ENCODE measurements around the gene DNAJB12.
"Not testable (repeated sequence)": the region's sequence is repeated elsewhere in the genome, so short reads cannot be mapped to it uniquely, and the experiment has no call there.

DNAJB12 gene

DNA sequence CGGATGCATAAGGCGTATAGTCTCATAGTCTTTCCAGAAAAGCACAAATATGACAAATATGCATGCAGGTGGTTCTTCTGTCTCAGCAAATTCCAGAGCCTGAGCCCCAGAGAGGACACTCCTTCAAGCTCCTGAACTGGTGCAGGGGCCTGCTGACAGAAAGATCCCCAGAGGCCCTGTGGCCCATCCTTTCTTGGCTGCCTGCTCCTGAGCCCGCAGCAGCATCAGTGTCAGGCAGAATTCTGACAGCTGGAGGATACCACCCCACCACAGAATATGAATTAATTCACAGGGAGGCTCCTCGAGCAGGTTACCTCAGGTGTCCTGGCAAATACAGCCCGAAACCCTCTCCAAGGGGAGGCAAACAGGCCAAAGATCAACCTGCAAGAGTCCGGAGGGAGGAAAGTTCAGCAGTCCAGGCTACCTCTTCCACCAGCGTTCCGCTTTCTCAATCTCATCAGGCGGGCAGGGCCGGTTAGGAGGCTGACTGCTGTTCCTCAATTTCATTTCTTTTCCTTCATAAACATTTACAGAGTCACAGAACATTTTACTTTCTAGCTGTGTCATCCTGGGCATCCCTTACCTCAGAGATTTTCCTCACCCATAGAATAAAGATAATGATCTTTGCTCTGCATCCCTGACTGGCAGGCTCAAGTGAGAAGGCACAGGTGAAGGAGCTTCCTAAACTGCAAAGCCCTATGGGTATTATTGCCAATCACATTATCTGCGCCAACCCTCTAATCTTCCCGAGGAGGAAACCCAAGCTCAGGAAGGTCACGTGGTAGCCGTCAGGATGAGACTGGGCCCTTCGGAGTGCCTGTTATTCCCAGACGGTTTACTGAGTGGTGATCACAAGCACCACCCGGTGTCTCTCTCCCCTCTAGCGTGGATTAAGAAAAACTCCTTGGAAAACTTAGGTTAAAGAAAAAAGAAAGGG lies 1.4 kb downstream of the DNAJB12 start:
- FAIRE-seq = no peak

DNA sequence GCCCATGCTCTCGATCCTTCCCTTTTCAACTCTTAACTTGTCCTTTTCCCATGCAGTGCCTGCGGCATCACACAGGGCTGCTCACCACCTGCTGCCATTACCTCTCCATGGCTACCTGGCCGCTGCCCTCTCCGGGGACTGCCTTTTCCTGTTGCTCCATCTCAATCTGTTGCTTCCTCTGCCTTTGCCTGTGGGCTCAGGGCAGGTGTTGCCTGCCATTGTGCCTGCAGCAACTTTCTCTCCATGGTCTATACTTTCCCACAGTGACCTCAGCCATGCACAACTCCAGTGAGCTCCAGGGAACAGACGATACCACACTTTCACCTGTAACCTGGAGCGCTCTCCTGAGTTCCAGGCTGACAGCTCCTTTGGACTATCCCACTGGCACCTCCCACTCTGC lies 3.2 kb downstream of the DNAJB12 start:
- no peak for FAIRE-seq

DNA sequence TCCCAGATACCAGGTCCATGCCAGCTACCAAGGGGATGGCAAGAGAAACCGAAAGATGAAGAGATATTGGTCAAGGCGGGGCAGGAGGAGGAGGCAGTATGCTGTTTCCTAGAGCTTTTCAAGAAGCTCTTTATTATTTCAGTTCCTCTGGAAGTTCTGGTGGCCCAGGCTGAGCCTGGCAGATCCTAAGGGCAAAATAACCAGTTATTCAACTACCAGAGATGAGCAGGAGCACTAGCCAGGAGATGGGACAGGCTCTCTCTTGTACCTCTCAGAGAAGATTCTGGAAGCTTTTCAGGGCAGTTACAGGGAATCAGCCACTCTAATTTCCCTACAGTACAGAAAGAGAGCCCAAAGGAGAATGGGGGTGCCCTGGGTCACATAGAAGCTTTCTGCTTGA lies 5.3 kb downstream of the DNAJB12 start:
- FAIRE-seq = no peak

DNA sequence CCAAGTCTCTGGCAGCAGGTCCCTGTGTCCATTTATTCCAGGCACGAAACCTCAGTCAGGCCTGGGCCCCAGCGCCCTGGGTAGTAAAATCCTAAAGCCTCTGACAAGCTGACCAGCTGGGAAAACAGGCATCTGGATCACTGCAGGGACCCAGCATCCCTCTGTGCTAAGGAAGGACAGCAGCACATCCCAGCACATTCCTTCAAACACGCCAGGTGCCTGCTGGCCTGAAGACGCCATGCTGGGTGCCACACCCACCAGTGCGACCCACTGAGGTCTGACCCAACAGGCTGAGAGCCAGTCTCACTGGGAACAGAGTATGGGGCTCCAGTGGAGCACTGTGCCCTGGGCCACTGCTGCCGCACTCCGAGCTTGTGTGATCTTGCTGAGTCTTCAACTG lies 6.4 kb downstream of the DNAJB12 start:
- no peak for FAIRE-seq

DNA sequence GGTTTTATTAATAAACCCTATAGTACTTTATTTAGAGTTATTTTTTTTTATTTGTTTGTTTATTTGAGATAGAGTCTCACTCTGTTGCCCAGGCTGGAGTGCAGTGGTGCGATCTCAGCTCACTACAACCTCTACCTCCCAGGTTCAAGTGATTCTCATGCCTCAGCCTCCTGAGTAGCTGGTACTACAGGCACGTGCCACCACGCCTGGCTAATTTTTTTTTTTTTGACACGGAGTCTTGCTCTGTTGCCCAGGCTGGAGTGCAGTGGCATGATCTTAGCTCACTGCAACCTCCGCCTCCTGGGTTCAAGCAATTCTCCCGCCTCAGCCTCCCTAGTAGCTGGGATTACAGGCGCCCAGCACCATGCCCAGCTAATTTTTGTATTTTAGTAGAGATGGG lies 8.6 kb downstream of the DNAJB12 start:
- FAIRE-seq = not testable (repeated sequence)

DNA sequence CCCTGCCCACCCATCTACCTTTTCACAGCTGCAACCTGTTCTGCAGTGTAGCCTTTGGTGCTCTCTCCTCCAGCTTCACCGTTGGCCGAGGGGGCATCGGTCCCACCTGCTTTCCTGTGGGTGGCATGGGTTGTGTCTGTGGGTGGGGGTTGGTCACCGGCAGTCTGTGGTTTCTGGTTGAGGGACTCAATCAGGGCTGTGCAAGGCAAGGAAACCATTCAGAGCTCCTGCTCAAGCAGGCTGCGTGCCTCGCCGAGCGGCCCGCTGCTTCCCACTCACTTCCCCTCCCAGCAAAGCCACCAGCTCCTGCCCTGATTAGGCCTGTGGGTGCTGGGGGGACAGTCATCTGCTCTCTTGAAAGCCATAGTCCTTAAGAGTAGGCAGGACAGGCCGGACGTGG lies 9.8 kb downstream of the DNAJB12 start:
- FAIRE-seq = no peak

DNA sequence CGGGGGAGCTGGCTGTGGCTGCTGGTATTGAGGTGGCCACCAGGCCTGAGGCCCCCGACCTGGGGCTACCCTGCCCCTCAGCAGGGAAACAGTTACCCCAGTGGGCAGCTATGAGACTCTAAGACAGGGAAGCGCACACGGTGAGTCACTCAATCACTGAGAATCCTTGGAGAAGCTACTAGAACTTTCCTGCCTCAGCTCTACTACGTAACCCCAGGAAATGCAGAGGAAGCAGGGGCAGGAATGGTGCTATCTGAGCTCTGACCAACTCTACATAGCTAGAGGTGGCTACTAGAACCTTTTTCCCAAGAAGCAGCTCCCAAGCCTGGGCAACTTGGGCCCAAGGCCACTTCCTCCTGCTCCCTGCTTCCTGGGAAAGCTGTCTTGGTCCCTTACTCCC lies 11.8 kb downstream of the DNAJB12 start:
- no peak for FAIRE-seq

DNA sequence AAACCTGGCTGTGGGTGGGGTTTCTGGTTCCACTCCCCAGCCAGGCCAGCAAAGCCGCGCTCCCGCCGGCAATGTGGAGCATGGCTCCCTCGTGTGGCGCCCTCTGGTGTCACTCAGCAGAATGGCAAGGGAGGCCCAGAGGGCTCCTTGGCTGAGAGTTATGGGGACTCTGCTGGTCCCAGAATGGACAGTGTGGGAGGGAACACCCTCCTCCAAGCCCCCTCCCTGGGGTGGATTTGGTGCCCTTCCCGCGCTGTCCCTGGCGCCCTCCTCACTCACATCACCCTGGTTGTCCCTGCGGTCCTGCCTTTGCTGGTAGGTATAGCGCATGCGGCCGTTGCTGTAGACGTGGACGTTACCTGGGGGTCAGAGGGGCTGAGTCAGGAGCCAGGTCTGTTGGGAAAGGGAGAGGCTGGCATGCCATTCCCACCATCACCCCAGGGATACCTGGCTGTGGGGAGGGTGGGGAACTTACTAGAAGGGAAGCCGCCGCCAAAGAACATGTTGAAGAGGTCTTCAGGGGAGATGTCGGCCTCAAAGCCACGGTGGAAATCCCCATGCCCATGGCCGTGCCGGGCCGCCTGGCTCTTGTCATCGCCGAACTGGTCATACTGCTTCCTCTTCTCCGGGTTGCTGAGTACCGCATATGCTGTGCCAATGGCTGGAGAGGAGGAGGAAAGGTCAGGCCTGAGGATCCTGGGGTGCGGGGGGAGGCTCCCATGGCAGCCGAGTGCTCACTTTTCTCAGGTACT lies 14.0 kb downstream of the DNAJB12 start:
- no peak for FAIRE-seq

DNA sequence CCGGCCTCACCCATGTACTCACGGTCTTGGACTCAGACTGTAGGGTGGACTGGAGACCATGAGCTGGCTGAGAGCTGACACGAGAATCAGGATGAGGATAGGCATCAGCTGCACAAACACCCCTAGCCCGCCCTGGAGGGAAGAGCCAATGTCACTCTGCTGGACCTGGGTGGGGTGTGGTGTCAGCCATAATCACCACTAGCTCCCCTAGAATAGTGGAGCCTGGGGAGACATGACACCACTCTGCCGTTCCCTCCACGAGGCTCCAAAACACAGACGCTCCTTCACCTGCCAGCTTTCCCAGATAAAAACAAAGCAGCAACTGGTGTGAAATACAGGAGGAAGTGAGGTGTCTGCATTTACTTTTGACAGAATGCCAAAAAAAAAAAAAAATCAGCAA lies 16.5 kb downstream of the DNAJB12 start:
- no peak for FAIRE-seq

DNA sequence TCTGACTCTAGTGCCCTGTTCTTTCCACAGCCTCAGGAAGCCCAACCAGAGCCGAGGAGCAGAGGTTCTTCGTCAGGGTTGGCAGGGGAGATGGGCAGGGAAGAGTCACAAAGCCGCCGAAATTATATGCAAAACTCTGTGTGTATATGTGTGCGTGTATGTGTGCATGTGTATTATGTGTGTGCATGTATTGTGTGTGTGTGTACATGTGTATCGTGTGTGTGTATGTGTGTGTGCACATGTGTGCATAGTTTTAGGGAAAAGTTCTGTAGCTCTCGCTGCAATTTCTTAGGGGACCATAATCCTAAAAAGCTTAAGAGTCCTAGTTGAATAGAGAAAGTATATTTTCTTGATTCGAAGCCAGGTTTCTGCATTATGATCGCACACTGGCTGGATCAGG lies 17.0 kb downstream of the DNAJB12 start:
- FAIRE-seq = no peak

DNA sequence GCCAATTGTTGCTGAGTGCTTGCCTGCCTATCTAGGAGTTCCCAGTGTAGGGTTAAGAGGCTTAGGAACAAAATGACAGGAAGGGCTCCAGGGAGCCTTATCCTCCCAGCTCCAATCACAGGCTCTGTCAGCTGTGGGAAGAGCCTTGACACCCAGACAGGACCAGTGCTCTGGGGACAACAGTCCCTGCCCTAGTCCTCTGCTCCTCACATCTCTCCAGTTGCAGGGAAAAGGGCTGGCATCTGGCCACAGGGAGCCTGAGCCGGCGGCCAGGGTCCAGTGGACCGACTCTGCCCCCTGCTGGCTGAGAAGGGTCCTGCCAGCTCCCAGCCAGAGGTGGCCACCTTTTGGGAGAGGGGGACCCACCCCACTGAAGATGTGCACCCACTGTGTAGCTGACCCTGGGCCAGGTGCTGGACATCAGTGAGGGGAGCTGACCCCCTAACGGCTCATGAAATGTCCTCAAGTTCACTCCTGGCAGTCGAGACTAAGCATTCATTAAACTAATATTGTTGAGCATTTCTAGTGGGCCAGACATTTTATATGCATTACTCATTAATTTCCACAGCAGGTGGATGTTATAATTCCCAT lies 17.6 kb downstream of the DNAJB12 start:
- FAIRE-seq = no peak

DNA sequence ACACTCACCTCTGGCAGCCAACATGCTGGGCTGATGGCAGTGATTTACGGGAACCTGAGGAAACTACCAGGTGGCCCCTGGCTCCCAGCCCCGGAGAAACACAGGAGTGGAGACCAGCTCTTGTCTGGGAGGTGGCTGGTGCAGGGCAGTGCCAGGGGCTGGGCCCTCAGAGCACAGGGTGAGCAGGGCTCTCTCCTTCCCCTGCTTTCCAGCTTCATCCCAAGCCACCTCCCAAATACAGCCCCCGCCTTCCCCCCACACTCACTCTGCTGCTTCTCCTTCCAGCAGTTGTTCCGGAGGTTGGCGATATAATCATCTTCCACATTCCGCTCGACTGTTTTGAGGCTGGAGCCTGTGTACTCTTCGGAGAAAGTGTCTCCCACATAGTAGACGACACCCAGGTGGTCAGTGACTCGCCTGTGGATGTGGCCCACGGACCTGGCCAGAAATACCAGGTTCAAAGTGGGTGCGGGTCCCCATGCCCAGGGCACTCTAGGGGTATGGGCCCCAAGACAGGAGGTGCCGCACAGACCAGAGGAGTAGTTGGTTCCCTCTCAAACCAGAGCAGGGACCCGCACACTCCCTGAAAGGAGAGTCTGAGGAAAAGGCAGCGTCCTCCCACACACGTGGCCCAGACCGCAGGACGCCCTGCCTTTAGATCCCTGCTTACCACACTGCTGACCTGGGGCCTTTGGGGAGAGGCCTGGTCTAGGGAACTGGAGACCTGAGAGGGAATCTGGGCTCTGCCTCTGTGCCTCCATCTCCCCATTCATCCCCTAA lies 18.3 kb downstream of the DNAJB12 start:
- FAIRE-seq = no peak

DNA sequence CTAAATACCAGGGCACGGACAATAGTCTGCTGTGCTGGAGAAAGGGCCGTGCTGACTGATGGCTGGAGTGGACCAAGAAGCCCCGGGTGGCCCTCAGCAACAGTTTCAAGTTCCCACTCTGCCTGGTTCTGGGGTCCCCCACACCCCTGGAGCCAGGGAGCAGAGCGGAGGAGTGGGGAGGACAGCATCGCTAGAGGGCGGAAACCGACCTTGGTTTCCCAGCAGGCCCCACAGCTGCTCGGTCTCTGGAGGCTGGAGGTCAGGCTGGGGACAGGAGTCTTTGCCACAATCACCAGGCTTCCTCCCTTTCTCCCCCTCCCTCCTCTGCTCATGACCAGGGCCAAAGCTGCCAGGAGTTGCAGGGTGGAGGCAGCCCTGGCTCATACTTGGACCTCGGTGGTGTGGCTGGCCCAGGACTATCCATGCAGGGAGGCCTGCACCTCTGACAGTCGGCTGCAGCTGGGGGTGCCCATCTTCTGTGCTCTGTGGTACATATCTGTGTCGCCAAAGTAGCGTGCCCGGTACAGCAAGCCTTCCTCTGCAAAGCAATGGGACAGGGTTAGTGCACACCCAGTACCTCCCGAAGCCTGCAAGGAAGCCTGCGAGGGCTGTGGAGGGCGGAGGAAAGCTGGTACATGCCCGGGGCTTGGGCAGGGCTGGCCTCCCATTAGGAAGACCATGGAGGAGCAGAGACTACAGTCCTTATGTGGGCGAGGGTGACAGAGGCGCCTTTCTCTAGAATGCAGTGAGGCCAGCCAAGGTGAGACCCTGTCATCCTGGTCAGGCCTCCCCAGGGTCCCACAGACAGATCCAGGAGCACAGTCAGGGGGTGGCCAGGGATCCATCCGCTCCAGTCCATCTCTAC lies 19.1 kb downstream of the DNAJB12 start:
- FAIRE-seq = no peak

DNA sequence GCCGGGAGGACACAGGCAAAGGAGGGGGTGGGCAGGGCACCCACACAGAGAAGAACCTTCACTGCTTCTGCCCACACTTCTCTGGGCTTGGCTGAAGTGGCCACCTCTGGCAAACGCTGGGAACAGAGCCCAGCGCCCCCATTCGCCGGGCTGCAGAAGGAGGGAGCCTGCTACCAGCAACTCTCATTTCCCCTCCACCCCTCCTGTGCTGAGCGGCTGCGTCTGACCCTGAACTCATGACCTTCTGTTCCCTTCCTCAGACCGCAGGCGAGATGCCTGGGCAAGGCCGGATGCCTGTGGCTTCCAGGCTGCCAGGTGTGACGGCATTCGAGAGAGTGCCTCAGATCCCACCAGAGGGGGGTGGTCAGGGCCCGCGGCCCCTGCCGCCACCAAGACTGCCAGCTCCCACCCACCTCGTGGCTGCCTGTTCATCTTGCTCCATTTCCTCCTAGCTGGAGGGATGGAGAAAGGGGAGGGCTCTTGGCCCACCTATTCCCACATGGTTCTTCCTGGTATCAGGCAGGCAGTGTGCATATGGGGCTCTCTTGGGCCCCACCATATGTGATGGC lies 19.8 kb downstream of the DNAJB12 start:
- no peak for FAIRE-seq

DNA sequence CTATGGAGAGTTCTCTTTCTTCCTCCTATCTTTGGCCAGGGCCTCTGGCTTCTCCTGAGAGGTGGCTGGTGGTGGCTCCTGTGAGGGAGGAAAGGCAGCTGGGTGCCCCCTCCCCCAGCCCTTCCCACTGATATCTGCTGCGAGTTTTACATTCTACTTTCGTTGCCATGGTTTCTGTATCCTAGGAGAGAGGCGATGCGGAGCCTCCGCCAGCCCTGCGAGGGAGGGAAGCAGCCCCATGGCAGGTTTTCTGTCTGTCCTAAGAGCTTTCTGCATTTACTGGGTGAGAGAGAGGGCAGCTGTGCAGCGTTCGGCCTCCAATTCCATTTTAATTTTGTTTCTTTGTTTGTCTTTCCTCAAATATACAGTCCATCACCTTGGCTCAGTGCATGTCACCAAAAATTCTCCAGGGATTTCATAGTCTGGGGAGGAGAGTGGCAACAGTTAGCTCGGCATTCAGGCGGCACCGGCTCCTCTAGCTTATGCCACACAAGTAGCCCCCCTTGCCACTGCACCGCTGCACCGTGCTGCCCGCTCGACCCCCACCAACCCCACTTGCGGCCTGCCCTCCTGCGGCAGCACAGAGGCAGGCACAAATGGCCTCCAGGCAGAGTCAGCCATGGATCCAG lies 20.4 kb downstream of the DNAJB12 start:
- FAIRE-seq = no peak

DNA sequence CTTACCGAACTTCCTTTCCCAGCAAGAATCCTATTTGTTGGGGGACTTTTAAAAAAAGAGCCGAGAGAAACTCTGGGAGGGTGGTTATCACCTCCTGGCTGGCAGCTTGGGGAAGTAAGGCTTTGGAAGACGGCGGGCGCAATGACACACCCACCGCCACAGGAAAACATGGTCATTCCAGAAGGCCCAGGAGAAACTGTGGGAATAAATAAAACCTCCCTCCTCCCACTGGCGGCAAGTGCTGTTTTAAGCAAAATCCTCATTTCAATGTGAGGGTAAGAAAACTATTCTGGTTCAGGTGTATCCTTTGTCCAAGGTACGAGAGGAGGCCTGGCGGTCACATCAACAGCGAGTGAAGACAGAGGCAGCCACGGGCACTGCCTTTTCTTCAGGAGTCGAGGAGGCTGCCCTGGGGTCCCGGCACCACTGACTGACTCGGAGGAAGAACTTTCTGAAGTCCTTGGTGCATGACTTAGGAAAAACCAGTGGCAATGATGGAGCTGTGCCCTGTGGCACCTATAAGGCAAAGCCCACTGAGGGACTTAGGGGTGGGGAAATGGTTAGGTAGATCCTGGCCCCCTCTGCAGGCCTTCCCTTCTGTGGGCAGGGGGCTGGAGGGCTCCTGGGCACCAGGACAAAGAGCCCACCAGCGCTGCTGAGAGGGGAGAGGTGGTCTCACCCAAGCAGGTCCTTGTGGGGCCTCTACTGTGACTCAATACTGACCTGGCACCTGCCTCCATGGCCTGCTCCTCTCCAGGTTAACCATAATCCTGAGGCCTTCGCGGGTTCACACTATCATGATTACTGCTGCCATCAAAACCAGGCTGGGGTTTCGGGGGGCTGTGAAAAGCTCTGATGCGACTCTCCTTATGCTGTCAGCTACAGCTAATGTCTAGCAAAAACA lies 21.4 kb downstream of the DNAJB12 start:
- no peak for FAIRE-seq

DNA sequence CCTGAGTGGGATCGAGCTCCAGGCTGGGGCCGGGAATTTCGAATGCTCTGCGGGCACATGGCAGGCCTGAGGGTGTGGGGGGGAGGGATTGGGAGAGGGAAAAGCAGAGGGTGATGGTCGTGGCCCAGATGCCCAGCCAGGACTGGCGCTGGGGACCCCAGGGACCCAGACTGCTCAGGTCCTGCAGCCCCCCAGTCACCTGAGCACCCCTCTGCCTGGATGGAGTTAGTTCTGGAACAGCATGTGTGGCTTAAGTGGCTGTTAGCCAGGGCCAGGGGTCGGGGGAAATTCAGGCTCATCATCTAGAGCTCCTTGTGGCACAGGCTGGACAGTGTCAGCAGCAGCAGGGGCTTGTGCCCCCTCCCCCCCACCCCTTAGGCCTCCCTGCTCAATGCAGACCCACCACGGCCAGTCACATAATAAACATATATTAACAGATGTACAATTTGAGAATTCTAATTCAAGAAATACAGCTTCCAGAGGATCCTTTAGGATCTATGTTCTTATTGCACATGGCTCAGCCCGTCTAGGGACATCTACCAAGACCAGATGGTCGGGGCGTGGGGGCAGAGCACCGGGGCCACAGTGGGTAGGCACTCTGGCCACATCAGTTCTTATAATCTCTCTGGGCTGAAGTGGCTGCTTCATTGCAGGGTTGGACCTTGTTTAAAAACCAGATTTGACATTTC lies 22.2 kb downstream of the DNAJB12 start:
- no peak for FAIRE-seq

DNA sequence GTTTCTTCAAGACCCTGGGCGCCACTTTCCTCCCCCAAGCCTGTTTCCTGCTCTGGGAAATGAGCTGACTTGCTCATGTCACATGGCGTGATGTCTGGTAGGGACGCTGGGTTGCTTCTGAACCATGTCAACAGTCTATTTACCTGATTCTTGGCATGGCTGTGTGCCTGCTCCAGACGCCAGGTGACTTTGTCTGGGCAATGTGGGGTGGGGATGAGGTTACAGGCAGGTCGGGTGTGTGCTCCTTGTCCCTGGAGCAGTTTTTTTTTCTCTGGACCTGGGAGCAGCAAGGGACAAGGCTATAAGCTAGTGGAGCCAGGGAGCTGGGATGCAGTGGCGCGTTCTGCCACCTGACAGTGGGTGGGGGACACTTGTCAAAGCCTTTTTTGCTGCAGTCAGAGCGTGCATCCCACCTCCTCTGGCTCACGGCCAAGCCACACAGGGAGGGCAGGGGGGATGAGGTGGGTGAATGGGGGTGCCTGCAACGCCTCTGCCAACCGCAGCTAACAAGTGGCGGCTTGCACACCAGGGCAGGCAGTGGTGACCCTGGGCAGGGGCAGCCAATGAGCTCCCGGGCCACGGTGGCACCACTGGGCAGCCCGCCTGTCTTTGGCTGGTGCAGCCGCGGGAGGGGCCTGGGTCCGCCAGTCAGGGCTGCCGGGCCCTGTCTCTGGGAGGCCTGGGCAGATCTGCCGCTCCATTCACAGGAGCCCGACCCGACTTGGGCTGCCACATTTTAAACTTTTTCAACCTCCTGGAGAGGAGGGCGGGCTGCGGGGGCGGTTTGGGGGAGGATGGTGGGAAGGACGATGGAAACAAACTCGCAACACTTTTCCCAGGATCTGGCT lies 22.9 kb downstream of the DNAJB12 start:
- no peak for FAIRE-seq

DNA sequence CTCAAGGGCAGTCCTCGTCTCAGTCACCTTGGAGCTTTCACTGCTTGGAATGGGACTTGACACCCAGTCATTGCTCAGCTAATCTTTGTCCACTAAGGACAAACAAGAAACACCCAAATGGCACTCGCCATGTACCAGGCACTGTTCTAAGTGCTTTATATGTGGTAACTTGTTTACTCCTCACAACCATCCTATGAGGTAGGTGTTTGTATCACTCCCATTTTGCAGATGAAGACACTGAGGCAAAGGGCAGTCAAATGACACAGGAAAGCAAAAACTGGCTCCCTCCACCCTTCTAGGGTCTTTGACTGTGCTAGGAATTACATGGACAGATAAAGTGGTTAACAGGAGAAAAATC lies 24.7 kb downstream of the DNAJB12 start:
- FAIRE-seq = no peak

Measured in A204.1 (cell line).